B cell (primary cell): Measurements from ENCODE around the gene NTM. TPM values are rescaled to one million over a fixed set of nuclear protein-coding genes. Genes with fewer than 3 reads are reported as not detected.

Source experiments
- ATAC-seq: fragments of 200-7000 bp; cut with Tn5 transposase; one replicate; pipeline ENCODE4 v1.10.0; 2021; ENCODE audit warnings: low read depth, mild to moderate bottlenecking, moderate number of reproducible peaks, moderate library complexity
- CTCF ChIA-PET: fragments of 350-600 bp; sonication (Branson Sonifier 250); formaldehyde crosslinking; loops from one replicate; lab custom pipeline; 2021; ENCODE audit warnings: antibody characterized with exemption, inconsistent platforms; lab: Charles Lee
- POLR2A ChIA-PET: fragments of 350-600 bp; sonication (Branson Sonifier 250); formaldehyde crosslinking; loops from one replicate; lab custom pipeline; 2021; ENCODE audit warnings: antibody characterized with exemption; lab: Charles Lee
- DNase-seq: peaks from one replicate; pipeline ENCODE4 v3.0.0; 2013
- H2AFZ ChIP-seq: 2 replicates; pipeline ENCODE4 v1.6.1; 2012; ENCODE audit warnings: mild to moderate bottlenecking, low read depth, low read length; ENCODE audit not compliant: insufficient read depth, poor library complexity, severe bottlenecking
- H3K27ac ChIP-seq, 2 donors: 1 replicate in 1 of 2; 2 replicates in 1 of 2; pipeline ENCODE4 v1.5.1; 2012 to 2013; ENCODE audit warnings: low read length in 2 of 2, mild to moderate bottlenecking in 2 of 2, moderate library complexity in 1 of 2
- H3K27me3 ChIP-seq, 4 experiments: fragments of 200-600 bp in 1 of 4; sonication (generic) in 1 of 4; replicated peaks in 1 of 4; 1 replicate in 2 of 4; 2 replicates in 2 of 4; pipeline versions ENCODE4 v1.6.1 to v1.7.0; 2013 to 2016; ENCODE audit warnings: low read length in 3 of 4, mild to moderate bottlenecking in 2 of 4, mixed read lengths in 1 of 4, moderate library complexity in 1 of 4; ENCODE audit not compliant: insufficient read depth in 4 of 4, control insufficient read depth in 3 of 4; ENCODE audit errors: control extremely low read depth in 1 of 4
- H3K36me3 ChIP-seq, 2 experiments: replicated peaks in 1 of 2; 1 replicate in 1 of 2; 2 replicates in 1 of 2; pipeline versions ENCODE4 v1.6.1 to v1.7.1; 2013; ENCODE audit warnings: low read length in 1 of 2; ENCODE audit not compliant: insufficient read depth in 2 of 2, control insufficient read depth in 1 of 2; ENCODE audit errors: control extremely low read depth in 1 of 2, extremely low read depth in 1 of 2
- H3K4me1 ChIP-seq, 2 donors: fragments of 200-600 bp in 1 of 2; sonication (generic) in 1 of 2; 1 replicate in 1 of 2; 2 replicates in 1 of 2; pipeline versions ENCODE4 v1.5.1 to v1.6.1; 2013 to 2017; ENCODE audit warnings: low read length in 2 of 2; ENCODE audit not compliant: control insufficient read depth in 2 of 2, insufficient read depth in 2 of 2
- H3K4me2 ChIP-seq: replicated peaks from 2 replicates; pipeline ENCODE3; 2012; ENCODE audit warnings: mild to moderate bottlenecking, low read depth, low read length; ENCODE audit not compliant: poor library complexity, severe bottlenecking
- H3K4me3 ChIP-seq, 5 experiments: fragments of 200-600 bp in 1 of 5; sonication (generic) in 1 of 5; 1 replicate in 3 of 5; 2 replicates in 2 of 5; pipeline versions ENCODE4 v1.5.1 to v1.7.0; 2011 to 2016; ENCODE audit warnings: low read length in 4 of 5, mild to moderate bottlenecking in 4 of 5, low read depth in 2 of 5, control low read depth in 1 of 5, moderate library complexity in 1 of 5; ENCODE audit not compliant: insufficient read depth in 1 of 5; ENCODE audit errors: control extremely low read depth in 1 of 5, extremely low read depth in 1 of 5
- H3K79me2 ChIP-seq: fragments of 200-600 bp; sonication (generic); one replicate; pipeline ENCODE4 v1.6.0; 2016; ENCODE audit warnings: low read length; ENCODE audit not compliant: control insufficient read depth, insufficient read depth
- H3K9ac ChIP-seq: fragments of 200-600 bp; sonication (generic); 2 replicates; pipeline ENCODE4 v1.6.1; 2017; ENCODE audit warnings: mild to moderate bottlenecking, low read length, moderate library complexity
- H3K9me3 ChIP-seq, 3 donors: one replicate each; pipeline versions ENCODE4 v1.6.1 to v1.7.1; 2013; ENCODE audit warnings: low read length in 2 of 3; ENCODE audit not compliant: control insufficient read depth in 2 of 3, insufficient read depth in 1 of 3; ENCODE audit errors: control extremely low read depth in 1 of 3
- H4K20me1 ChIP-seq: 2 replicates; pipeline ENCODE4 v1.6.0; 2012; ENCODE audit warnings: mild to moderate bottlenecking, low read length; ENCODE audit not compliant: insufficient read depth, control insufficient read depth, poor library complexity, severe bottlenecking
- H3K27ac Mint-ChIP-seq: one replicate; pipeline ENCODE4 v1.8.0; 2021; ENCODE audit warnings: mixed read lengths
- H3K27me3 Mint-ChIP-seq: one replicate; pipeline ENCODE4 v1.8.0; 2021; ENCODE audit warnings: mixed read lengths
- H3K4me1 Mint-ChIP-seq: one replicate; pipeline ENCODE4 v1.8.0; 2021; ENCODE audit warnings: mixed read lengths
- H3K4me3 Mint-ChIP-seq: one replicate; pipeline ENCODE4 v1.8.0; 2021; ENCODE audit warnings: mixed read lengths
- H3K9me3 Mint-ChIP-seq: one replicate; pipeline ENCODE4 v1.8.0; 2022; ENCODE audit warnings: mixed read lengths; ENCODE audit not compliant: insufficient read depth
- CTCF ChIP-seq: fragments of 200-600 bp; IDR thresholded peaks from one replicate; pipeline ENCODE4 v1.8.0; 2022; ENCODE audit warnings: antibody characterized with exemption, mild to moderate bottlenecking
- EZH2 ChIP-seq: IDR thresholded peaks from 2 replicates; pipeline ENCODE4 v1.6.1; 2012; ENCODE audit warnings: borderline replicate concordance, low read depth, mild to moderate bottlenecking, moderate library complexity, low read length; ENCODE audit not compliant: insufficient read depth, poor library complexity, severe bottlenecking
- WGBS: methylation state at CpG from one replicate; pipeline ENCODE4 v1.1.5; 2013; ENCODE audit warnings: missing lambda C conversion rate; ENCODE audit not compliant: insufficient coverage; 5-methylcytosine and 5-hydroxymethylcytosine counted together
- intact Hi-C: fragments of 100-400 bp; cut with micrococcal nuclease; formaldehyde crosslinking; loops from one replicate; pipeline ENCODE4 v1.10.0; 2022
- polyA plus RNA-seq: library from polyadenylated mRNA; depleted of rRNA; stranded (reverse); fragments of >200 nt; gene quantifications from 2 replicates; pipeline ENCODE4 v1.2.3, GENCODE V29; 2012
- total RNA-seq, 2 donors: library from RNA; stranded (reverse); fragments of 120-200 nt in 1 of 2; gene quantifications; 1 replicate in 1 of 2; 2 replicates in 1 of 2; pipeline versions ENCODE4 v1.2.3 to v1.2.4, GENCODE V29; 2013 to 2022

The NTM gene
- total and polyA plus RNA-seq, 2 donors (not counting 1 experiment from before 2014, with no cell fraction given), result not detected

- intact Hi-C loops, result no loop called here
- H3K9me3 ChIP-seq, result peaks cover 0 to 19% (median 10%) of the 10 kb centered on the region in 3 donors
- TF ChIP-seq CTCF (no peak), EZH2 (no peak)
- Mint-ChIP-seq H3K27ac (no peak overlapping the region), H3K27me3 (no peaks in the 10 kb centered on the region), H3K4me1 (no peaks in the 10 kb centered on the region), H3K9me3 (no peaks in the 10 kb centered on the region), H3K4me3 (no peak overlapping the region)
- H3K4me3 ChIP-seq, result no peak overlapping the region
- DNase-seq, result no peak
- 94% methylated on average over 2 of the region's 2 CpGs for WGBS
- H4K20me1 ChIP-seq, result no peaks in the 10 kb centered on the region
- no peaks in the 10 kb centered on the region for H3K4me1 ChIP-seq
- no peaks in the 10 kb centered on the region for H3K27me3 ChIP-seq
- POLR2A ChIA-PET, result no interaction called here
- no peak overlapping the region for H2AFZ ChIP-seq
- no peak for ATAC-seq
- no peaks in the 10 kb centered on the region for H3K79me2 ChIP-seq
- no peak overlapping the region for H3K4me2 ChIP-seq
- H3K36me3 ChIP-seq, result no peaks in the 10 kb centered on the region
- no peak overlapping the region for H3K9ac ChIP-seq
- no peak overlapping the region for H3K27ac ChIP-seq
- CTCF ChIA-PET, result no interaction called here
Measured at GRCh38 chr11:131993246-131993645, 622.8 kb downstream of the NTM start.

- TF ChIP-seq EZH2 (no peak), CTCF (no peak)
- no peak overlapping the region for H3K9ac ChIP-seq
- H3K27ac Mint-ChIP-seq, result no peak overlapping the region
- no peaks in the 10 kb centered on the region for H3K36me3 ChIP-seq
- H2AFZ ChIP-seq, result no peak overlapping the region
- ChIA-PET CTCF (no interaction called here), POLR2A (no interaction called here)
- intact Hi-C loops, result no loop called here
- H3K27me3 ChIP-seq, result no peaks in the 10 kb centered on the region
- no peak for ATAC-seq
- peaks cover 0 to 20% (median 10%) of the 10 kb centered on the region in 3 donors for H3K9me3 ChIP-seq
- no peak overlapping the region for H3K4me3 Mint-ChIP-seq
- H3K4me1 Mint-ChIP-seq, result no peaks in the 10 kb centered on the region
- H4K20me1 ChIP-seq, result no peaks in the 10 kb centered on the region
- H3K27me3 Mint-ChIP-seq, result no peaks in the 10 kb centered on the region
- H3K79me2 ChIP-seq, result no peaks in the 10 kb centered on the region
- 16% methylated on average over 5 of the region's 5 CpGs for WGBS
- H3K4me3 ChIP-seq, result no peak overlapping the region
- no peaks in the 10 kb centered on the region for H3K4me1 ChIP-seq
- no peak overlapping the region for H3K4me2 ChIP-seq
- DNase-seq, result no peak
- no peaks in the 10 kb centered on the region for H3K9me3 Mint-ChIP-seq
- H3K27ac ChIP-seq, result no peak overlapping the region
Measured at GRCh38 chr11:131998020-131998419, 627.6 kb downstream of the NTM start.
